HepG2 (cell line): ENCODE results near the gene NFS1.

Source experiments
- CREB3 ChIP-seq: sonication (generic); formaldehyde crosslinking; IDR thresholded peaks from 2 replicates; pipeline ENCODE4 v1.5.0; 2020; ENCODE audit warnings: missing genetic modification reagents
- JUN ChIP-seq: sonication (generic); formaldehyde crosslinking; IDR thresholded peaks from 2 replicates; pipeline ENCODE4 v1.4.0; 2020; ENCODE audit warnings: mild to moderate bottlenecking, missing genetic modification reagents
- TF ChIP-seq, protein P1 (sequence below): IDR thresholded peaks from 2 replicates; pipeline ENCODE4 v1.6.1; 2016; ENCODE audit warnings: control low read depth

DNA sequence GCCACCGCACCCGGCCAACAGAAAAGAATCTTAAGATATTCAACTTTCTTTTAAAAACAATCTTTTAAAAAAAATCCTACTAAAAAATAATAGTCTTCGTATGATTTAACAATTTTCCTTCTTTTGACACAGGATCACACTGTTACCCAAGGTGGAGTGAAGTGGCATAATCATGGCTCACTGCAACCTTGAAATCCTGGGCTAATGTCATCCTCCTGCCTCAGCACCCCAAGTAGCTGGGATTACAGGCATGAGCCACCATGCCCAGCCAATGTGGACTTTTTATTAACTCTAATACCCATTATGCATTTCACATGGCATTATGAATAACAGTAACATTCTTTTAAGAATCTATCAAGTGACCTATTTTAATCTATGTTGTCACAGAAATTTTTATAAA lies 22.1 kb upstream of the NFS1 start:
- TF ChIP-seq, protein P1, sequence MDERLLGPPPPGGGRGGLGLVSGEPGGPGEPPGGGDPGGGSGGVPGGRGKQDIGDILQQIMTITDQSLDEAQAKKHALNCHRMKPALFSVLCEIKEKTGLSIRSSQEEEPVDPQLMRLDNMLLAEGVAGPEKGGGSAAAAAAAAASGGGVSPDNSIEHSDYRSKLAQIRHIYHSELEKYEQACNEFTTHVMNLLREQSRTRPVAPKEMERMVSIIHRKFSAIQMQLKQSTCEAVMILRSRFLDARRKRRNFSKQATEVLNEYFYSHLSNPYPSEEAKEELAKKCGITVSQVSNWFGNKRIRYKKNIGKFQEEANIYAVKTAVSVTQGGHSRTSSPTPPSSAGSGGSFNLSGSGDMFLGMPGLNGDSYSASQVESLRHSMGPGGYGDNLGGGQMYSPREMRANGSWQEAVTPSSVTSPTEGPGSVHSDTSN (CRISPR knock-in tag): no peak
- TF ChIP-seq JUN (CRISPR knock-in tag) (no peak), CREB3 (CRISPR knock-in tag) (no peak)
